CD14-positive monocyte (primary cell): ENCODE measurements around the gene IGF2R. TPM values are rescaled to one million over a fixed set of nuclear protein-coding genes. Genes with fewer than 3 reads are reported as not detected.
A peak's percentile ranks its signal among the peaks of the same experiment; 100 is the strongest.

Experiments
- DNase-seq, 3 donors: peaks; one replicate each; pipeline ENCODE4 v3.0.0-alpha.2; 2011 to 2022
- H2AFZ ChIP-seq: 2 replicates; pipeline ENCODE4 v1.6.0; 2012; ENCODE audit warnings: mild to moderate bottlenecking, low read depth, low read length, inconsistent platforms; ENCODE audit not compliant: insufficient read depth, poor library complexity, severe bottlenecking
- H3K27ac ChIP-seq, 2 donors: 1 replicate in 1 of 2; 2 replicates in 1 of 2; pipeline ENCODE4 v1.5.1; 2012 to 2013; ENCODE audit warnings: low read length in 2 of 2, control low read depth in 1 of 2, inconsistent platforms in 1 of 2, low read depth in 1 of 2, mild to moderate bottlenecking in 1 of 2
- H3K27me3 ChIP-seq, 2 donors: one replicate each; pipeline versions ENCODE4 v1.6.0 to v1.6.1; 2011 to 2013; ENCODE audit warnings: low read length in 2 of 2; ENCODE audit not compliant: control insufficient read depth in 2 of 2, insufficient read depth in 2 of 2
- H3K36me3 ChIP-seq, 2 donors: replicated peaks in 1 of 2; 1 replicate in 1 of 2; 2 replicates in 1 of 2; pipeline versions ENCODE4 v1.5.1 to v1.6.1; 2012 to 2013; ENCODE audit warnings: low read length in 2 of 2, control low read depth in 1 of 2, inconsistent platforms in 1 of 2, mild to moderate bottlenecking in 1 of 2; ENCODE audit not compliant: insufficient read depth in 2 of 2, control insufficient read depth in 1 of 2
- H3K4me1 ChIP-seq, 2 donors: 1 replicate in 1 of 2; 2 replicates in 1 of 2; pipeline versions ENCODE4 v1.5.1 to v1.6.1; 2012 to 2013; ENCODE audit warnings: low read length in 2 of 2, control low read depth in 1 of 2, inconsistent platforms in 1 of 2, mild to moderate bottlenecking in 1 of 2, moderate library complexity in 1 of 2; ENCODE audit not compliant: insufficient read depth in 2 of 2, control insufficient read depth in 1 of 2
- H3K4me2 ChIP-seq: replicated peaks from 2 replicates; pipeline ENCODE3; 2012; ENCODE audit warnings: low read length, moderate library complexity, mild to moderate bottlenecking; ENCODE audit not compliant: poor library complexity, severe bottlenecking; ENCODE audit errors: extremely low read depth
- H3K4me3 ChIP-seq, 3 experiments: fragments of 200-600 bp in 1 of 3; sonication (generic) in 1 of 3; replicated peaks in 1 of 3; 1 replicate in 2 of 3; 2 replicates in 1 of 3; pipeline ENCODE4 v1.5.1; 2011 to 2013; ENCODE audit warnings: low read length in 3 of 3, mild to moderate bottlenecking in 3 of 3, control low read depth in 2 of 3, low read depth in 2 of 3, inconsistent platforms in 1 of 3, moderate library complexity in 1 of 3
- H3K79me2 ChIP-seq: 2 replicates; pipeline ENCODE4 v1.6.0; 2012; ENCODE audit warnings: mild to moderate bottlenecking, control low read depth, inconsistent platforms, low read length, moderate library complexity; ENCODE audit not compliant: insufficient read depth
- H3K9ac ChIP-seq: 2 replicates; pipeline ENCODE4 v1.6.0; 2017; ENCODE audit warnings: low read length, mild to moderate bottlenecking; ENCODE audit not compliant: insufficient read depth, poor library complexity, severe bottlenecking
- H3K9me3 ChIP-seq, 2 donors: replicated peaks in 1 of 2; 1 replicate in 1 of 2; 2 replicates in 1 of 2; pipeline versions ENCODE4 v1.5.1 to v1.6.1; 2012 to 2013; ENCODE audit warnings: low read length in 2 of 2, control low read depth in 1 of 2; ENCODE audit not compliant: control insufficient read depth in 1 of 2, insufficient read depth in 1 of 2
- H4K20me1 ChIP-seq: 2 replicates; pipeline ENCODE4 v1.6.0; 2012; ENCODE audit warnings: mild to moderate bottlenecking, low read length, control low read depth, moderate library complexity; ENCODE audit not compliant: insufficient read depth
- H3K27ac Mint-ChIP-seq, 7 donors: one replicate each; pipeline ENCODE4 v1.8.0; 2020; ENCODE audit warnings: mild to moderate bottlenecking in 7 of 7, mixed read lengths in 7 of 7, moderate library complexity in 6 of 7, inconsistent platforms in 2 of 7
- H3K27me3 Mint-ChIP-seq, 3 donors: one replicate each; pipeline ENCODE4 v1.8.0; 2021 to 2022; ENCODE audit warnings: low read depth in 3 of 3, mild to moderate bottlenecking in 3 of 3, mixed read lengths in 3 of 3, moderate library complexity in 3 of 3, inconsistent platforms in 1 of 3
- H3K36me3 Mint-ChIP-seq, 2 donors: one replicate each; pipeline ENCODE4 v1.8.0; 2020; ENCODE audit warnings: mixed read lengths in 2 of 2, inconsistent platforms in 1 of 2, mild to moderate bottlenecking in 1 of 2
- H3K4me1 Mint-ChIP-seq: one replicate; pipeline ENCODE4 v1.8.0; 2020; ENCODE audit warnings: mild to moderate bottlenecking, mixed read lengths
- H3K4me3 Mint-ChIP-seq, 2 donors: one replicate each; pipeline ENCODE4 v1.8.0; 2020; ENCODE audit warnings: mild to moderate bottlenecking in 2 of 2, mixed read lengths in 2 of 2, moderate library complexity in 1 of 2
- H3K9me3 Mint-ChIP-seq, 7 donors: one replicate each; pipeline ENCODE4 v1.8.0; 2020 to 2022; ENCODE audit warnings: mixed read lengths in 7 of 7, mild to moderate bottlenecking in 6 of 7, moderate library complexity in 6 of 7, inconsistent platforms in 2 of 7
- CTCF ChIP-seq: fragments of 200-600 bp; IDR thresholded peaks from one replicate; pipeline ENCODE4 v1.8.0; 2022; ENCODE audit warnings: antibody characterized with exemption, mild to moderate bottlenecking
- WGBS: methylation state at CpG from one replicate; pipeline ENCODE4 v1.1.5; 2013; ENCODE audit warnings: missing lambda C conversion rate; ENCODE audit not compliant: insufficient coverage; 5-methylcytosine and 5-hydroxymethylcytosine counted together
- intact Hi-C, 2 donors: fragments of 100-400 bp; cut with micrococcal nuclease; formaldehyde crosslinking; loops; one replicate each; pipeline versions ENCODE4 v1.15.0 to v1.15.1; 2023
- polyA plus RNA-seq, 3 donors: library from polyadenylated mRNA; depleted of rRNA in 1 of 3; unstranded in 2 of 3; stranded (reverse) in 1 of 3; fragments of 300-500 nt in 2 of 3; fragments of >200 nt in 1 of 3; fragmentation: Illumina TruSeq in 2 of 3; gene quantifications; 1 replicate in 2 of 3; 2 replicates in 1 of 3; pipeline ENCODE4 v1.2.3, GENCODE V29; 2012 to 2021

Gene IGF2R
- polyA plus RNA-seq, 3 donors = 6.9 to 44.8 (median 8.2) TPM

- Histone ChIP-seq H3K36me3 (peaks cover 88 to 99% of the 10 kb centered on the region in 2 donors), H4K20me1 (peaks cover 87% of the 10 kb centered on the region), H2AFZ (no peak overlapping the region), H3K9me3 (no peaks in the 10 kb centered on the region), H3K79me2 (no peaks in the 10 kb centered on the region), H3K27me3 (no peaks in the 10 kb centered on the region), H3K27ac (no peak overlapping the region), H3K9ac (no peak overlapping the region), H3K4me1 (no peaks in the 10 kb centered on the region), H3K4me3 (no peak overlapping the region), H3K4me2 (no peak overlapping the region)
- Mint-ChIP-seq H3K27me3 (peaks cover 0 to 1% (median 0%) of the 10 kb centered on the region in 3 donors), H3K36me3 (peaks cover 94 to 96% of the 10 kb centered on the region in 2 donors), H3K4me1 (no peaks in the 10 kb centered on the region), H3K4me3 (no peak overlapping the region), H3K27ac (no peak overlapping the region), H3K9me3 (peaks cover 0 to 14% (median 6%) of the 10 kb centered on the region in 7 donors)
- DNase-seq = no peak
- intact Hi-C loops = loop anchor here in 1 of 2 donors (10.0 kb wide), 1 partner anchor 191 kb away; no protein-coding TSS in a partner anchor
- TF ChIP-seq CTCF = no peak
- 100% methylated on average over 3 of the region's 5 CpGs for WGBS
These were observed 86.5 kb downstream of the IGF2R start for GRCh38 chr6:160055378-160055777.

GRCh38 chr6:160055813-160056212 is 86.9 kb downstream of the IGF2R start:
- Histone ChIP-seq H3K9me3 (no peaks in the 10 kb centered on the region), H3K9ac (no peak overlapping the region), H3K36me3 (peaks cover 88 to 99% of the 10 kb centered on the region in 2 donors), H3K79me2 (no peaks in the 10 kb centered on the region), H3K4me3 (no peak overlapping the region), H3K4me1 (no peaks in the 10 kb centered on the region), H3K4me2 (no peak overlapping the region), H3K27me3 (no peaks in the 10 kb centered on the region), H2AFZ (no peak overlapping the region), H3K27ac (no peak overlapping the region), H4K20me1 (peaks cover 87% of the 10 kb centered on the region)
- Mint-ChIP-seq H3K9me3 (peaks cover 0 to 11% (median 6%) of the 10 kb centered on the region in 7 donors), H3K27me3 (peaks cover 0 to 1% (median 0%) of the 10 kb centered on the region in 3 donors), H3K36me3 (peaks cover 94 to 96% of the 10 kb centered on the region in 2 donors), H3K4me1 (no peaks in the 10 kb centered on the region), H3K27ac (peak overlapping the region in 1 of 7 donors; percentile 16), H3K4me3 (no peak overlapping the region)
- DNase-seq = no peak
- no peak for TF ChIP-seq CTCF
- 48% methylated on average over 3 of the region's 6 CpGs for WGBS
- intact Hi-C loops = loop anchor here in 1 of 2 donors (10.0 kb wide), 1 partner anchor 191 kb away; no protein-coding TSS in a partner anchor
